Choroid plexus epithelial cell (primary cell): Measurements from ENCODE around the gene PSEN1.

Experiments
- DNase-seq: peaks from one replicate; pipeline ENCODE4 v3.0.0-alpha.2; 2010; ENCODE audit warnings: low read depth
- H3K4me3 ChIP-seq: 2 replicates; pipeline ENCODE4 v1.5.1; 2011; ENCODE audit warnings: low read depth, mild to moderate bottlenecking, control low read depth, low read length, moderate library complexity
- CTCF ChIP-seq: conservative IDR thresholded peaks from 2 replicates; pipeline ENCODE4 v1.5.1; 2011; ENCODE audit warnings: low read depth, mild to moderate bottlenecking, control low read depth, inconsistent platforms, low read length, moderate library complexity

Gene PSEN1

DNA sequence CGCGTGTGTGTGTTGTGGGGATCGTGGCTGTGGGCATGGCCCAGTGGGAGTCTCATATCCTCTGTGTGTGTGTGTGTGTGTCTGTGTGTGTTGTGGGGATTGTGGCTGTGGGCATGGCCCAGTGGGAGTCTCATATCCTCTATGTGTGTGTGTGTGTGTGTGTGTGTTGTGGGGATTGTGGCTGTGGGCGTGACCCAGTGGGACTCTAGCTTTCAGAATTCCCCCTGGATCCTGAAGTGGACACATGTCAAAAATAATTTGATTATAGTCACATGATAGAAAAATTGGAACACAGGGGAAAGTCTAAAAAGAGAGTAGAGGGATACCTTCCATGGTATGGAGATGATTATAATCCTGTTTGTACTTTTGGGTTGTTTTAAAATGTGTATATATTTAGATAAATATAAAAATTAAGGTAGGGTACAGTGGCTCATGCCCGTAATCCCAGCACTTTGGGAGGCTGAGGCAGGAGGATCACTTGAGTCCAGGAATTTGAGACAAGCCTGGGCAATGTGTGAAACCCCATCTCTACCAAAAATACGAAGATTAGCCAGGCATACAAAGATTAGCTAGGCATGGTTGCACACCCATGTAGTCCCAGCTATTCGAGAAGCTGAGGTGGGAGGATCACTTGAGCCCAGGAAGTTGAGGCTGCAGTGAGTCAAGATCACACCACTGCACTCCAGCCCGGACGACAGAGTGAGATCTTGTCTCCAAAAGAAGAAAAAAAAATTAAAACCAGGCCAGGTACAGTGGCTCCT is 112.0 kb downstream of the PSEN1 start:
- DNase-seq: peak; percentile 54
- no peak for TF ChIP-seq CTCF
- H3K4me3 ChIP-seq: no peak overlapping the region

GRCh38 chr14:73249108-73249507 is 112.8 kb downstream of the PSEN1 start:
- TF ChIP-seq CTCF: no peak
- H3K4me3 ChIP-seq: no peak overlapping the region
- no peak for DNase-seq

DNA sequence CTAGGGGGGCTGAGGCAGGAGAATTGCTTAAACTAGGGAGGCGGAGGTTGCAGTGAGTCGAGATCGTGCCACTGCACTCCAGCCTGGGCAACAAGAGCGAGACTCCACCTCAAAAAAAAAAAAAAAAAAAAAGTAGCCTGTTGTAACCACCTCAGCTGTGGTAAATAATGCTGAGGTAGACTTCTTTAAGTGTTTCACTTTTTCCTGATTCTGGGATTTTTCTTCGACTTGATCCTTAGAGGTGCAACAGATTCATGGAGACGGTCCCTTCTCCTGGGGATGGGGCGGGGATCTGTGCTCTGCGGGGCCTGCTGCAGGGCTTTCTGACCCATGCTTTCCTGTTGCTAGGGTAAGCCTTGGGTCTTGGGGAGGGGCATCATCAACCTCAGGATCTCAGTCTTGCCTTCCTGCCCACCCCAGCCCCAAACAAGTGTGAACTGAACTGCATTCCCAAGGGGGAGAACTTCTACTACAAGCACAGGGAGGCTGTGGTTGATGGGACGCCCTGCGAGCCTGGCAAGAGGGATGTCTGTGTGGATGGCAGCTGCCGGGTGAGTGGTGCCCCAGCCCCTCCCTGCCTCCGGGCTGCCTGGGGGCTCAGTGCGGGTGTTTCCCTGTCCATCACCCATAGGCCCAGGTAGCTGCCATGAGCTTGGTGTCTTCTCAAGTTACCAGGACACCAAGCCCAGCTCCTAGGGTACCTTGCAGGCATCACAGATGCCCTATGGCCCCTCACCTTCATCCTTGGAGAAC is 113.4 kb downstream of the PSEN1 start:
- DNase-seq: no peak
- no peak for TF ChIP-seq CTCF
- no peak overlapping the region for H3K4me3 ChIP-seq

GRCh38 chr14:73250317-73250713 is 114.0 kb downstream of the PSEN1 start:
- no peak for DNase-seq
- no peak for TF ChIP-seq CTCF
- no peak overlapping the region for H3K4me3 ChIP-seq

- H3K4me3 ChIP-seq: no peak overlapping the region
- DNase-seq: no peak
- TF ChIP-seq CTCF: no peak
These were observed 114.6 kb downstream of the PSEN1 start for GRCh38 chr14:73250781-73251500.

DNA sequence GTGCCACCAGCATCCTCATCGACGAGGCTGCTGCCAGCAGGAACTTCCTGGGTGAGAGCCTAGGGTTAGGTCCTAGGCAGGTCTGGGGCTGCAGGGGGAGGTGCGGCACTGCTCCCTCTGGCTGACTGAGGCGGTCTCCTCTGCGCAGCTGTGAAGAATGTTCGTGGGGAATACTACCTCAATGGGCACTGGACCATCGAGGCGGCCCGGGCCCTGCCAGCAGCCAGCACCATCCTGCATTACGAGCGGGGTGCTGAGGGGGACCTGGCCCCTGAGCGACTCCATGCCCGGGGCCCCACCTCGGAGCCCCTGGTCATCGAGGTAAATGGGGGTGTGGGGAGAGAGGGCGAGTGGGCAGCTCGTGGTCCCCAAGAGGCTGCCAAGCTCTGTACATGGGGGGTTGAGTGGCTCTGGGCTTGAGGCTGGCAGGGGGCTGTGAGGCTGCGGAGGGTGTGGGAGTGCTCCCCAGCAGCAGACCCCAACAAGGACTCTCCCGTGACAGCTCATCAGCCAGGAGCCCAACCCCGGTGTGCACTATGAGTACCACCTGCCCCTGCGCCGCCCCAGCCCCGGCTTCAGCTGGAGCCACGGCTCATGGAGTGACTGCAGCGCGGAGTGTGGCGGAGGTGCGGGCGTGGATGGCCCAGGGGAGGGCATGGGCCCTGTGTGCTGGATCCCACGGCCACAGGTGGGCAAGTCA is 115.4 kb downstream of the PSEN1 start:
- DNase-seq: no peak
- H3K4me3 ChIP-seq: no peak overlapping the region
- TF ChIP-seq CTCF: no peak
